CD4-positive, alpha-beta T cell (primary cell): ENCODE results near the gene EIF4B. TPM values are rescaled to one million over a fixed set of nuclear protein-coding genes. Genes with fewer than 3 reads are reported as not detected.
A peak's percentile ranks its signal among the peaks of the same experiment; 100 is the strongest.

Experiments
- ATAC-seq: fragments of 200-7000 bp; cut with Tn5 transposase; one replicate; pipeline ENCODE4 v1.10.0; 2022; ENCODE audit warnings: mild to moderate bottlenecking; ENCODE audit not compliant: poor library complexity
- CTCF ChIA-PET: fragments of 350-600 bp; sonication (Branson Sonifier 250); formaldehyde crosslinking; loops from one replicate; lab custom pipeline; 2021; ENCODE audit warnings: antibody characterized with exemption, inconsistent platforms; lab: Charles Lee
- POLR2A ChIA-PET: fragments of 350-600 bp; sonication (Branson Sonifier 250); formaldehyde crosslinking; loops from one replicate; lab custom pipeline; 2021; ENCODE audit warnings: antibody characterized with exemption, inconsistent platforms; lab: Charles Lee
- DNase-seq, 14 experiments: peaks; one replicate each; pipeline ENCODE4 v3.0.0-alpha.2; 2013 to 2020; ENCODE audit warnings: mixed read lengths in 2 of 14
- H3K27ac ChIP-seq, 2 donors: one replicate each; pipeline versions ENCODE4 v1.5.1 to v1.7.0; 2013; ENCODE audit warnings: low read length in 2 of 2, low read depth in 1 of 2, mild to moderate bottlenecking in 1 of 2
- H3K27me3 ChIP-seq, 2 experiments: 1 replicate in 1 of 2; 2 replicates in 1 of 2; pipeline versions ENCODE4 v1.6.1 to v1.7.0; 2013; ENCODE audit warnings: low read length in 2 of 2, control low read depth in 1 of 2, mild to moderate bottlenecking in 1 of 2, moderate library complexity in 1 of 2; ENCODE audit not compliant: insufficient read depth in 2 of 2, control insufficient read depth in 1 of 2
- H3K36me3 ChIP-seq: one replicate; pipeline ENCODE4 v1.6.1; 2013; ENCODE audit warnings: low read length, control low read depth; ENCODE audit not compliant: insufficient read depth
- H3K4me1 ChIP-seq: one replicate; pipeline ENCODE4 v1.6.1; 2013; ENCODE audit warnings: low read length, control low read depth; ENCODE audit not compliant: insufficient read depth
- H3K4me3 ChIP-seq: one replicate; pipeline ENCODE4 v1.5.1; 2013; ENCODE audit warnings: mild to moderate bottlenecking, low read length, moderate library complexity
- H3K9me3 ChIP-seq, 2 experiments: 1 replicate in 1 of 2; 2 replicates in 1 of 2; pipeline versions ENCODE4 v1.6.1 to v1.7.0; 2013; ENCODE audit warnings: low read length in 2 of 2, mild to moderate bottlenecking in 2 of 2, control low read depth in 1 of 2, moderate library complexity in 1 of 2; ENCODE audit not compliant: control insufficient read depth in 1 of 2, insufficient read depth in 1 of 2
- H3K27ac Mint-ChIP-seq: one replicate; pipeline ENCODE4 v1.8.0; 2020; ENCODE audit warnings: mixed read lengths
- H3K27me3 Mint-ChIP-seq: one replicate; pipeline ENCODE4 v1.8.0; 2021; ENCODE audit warnings: mixed read lengths
- H3K36me3 Mint-ChIP-seq: one replicate; pipeline ENCODE4 v1.8.0; 2021; ENCODE audit warnings: low read depth, mixed read lengths
- H3K4me1 Mint-ChIP-seq: one replicate; pipeline ENCODE4 v1.8.0; 2021; ENCODE audit warnings: low read depth, mixed read lengths
- H3K4me3 Mint-ChIP-seq: one replicate; pipeline ENCODE4 v1.8.0; 2020; ENCODE audit warnings: mild to moderate bottlenecking, mixed read lengths
- H3K9me3 Mint-ChIP-seq: one replicate; pipeline ENCODE4 v1.8.0; 2020; ENCODE audit warnings: mixed read lengths
- intact Hi-C, 2 experiments: fragments of 100-400 bp; cut with DNase I in 1 of 2; cut with micrococcal nuclease in 1 of 2; formaldehyde crosslinking; loops; one replicate each; pipeline versions ENCODE4 v1.15.1 to v1.9.0; 2023 to 2025; cut with DNase I, micrococcal nuclease
- total RNA-seq, 174 experiments: library from RNA in 2 of 174; stranded (reverse) in 2 of 174; gene quantifications; one replicate each; pipeline ENCODE4 v1.2.3 and lab custom pipeline; 2021 to 2026
- TF ChIP-seq, protein P1 (sequence below): fragments of 200-600 bp; IDR thresholded peaks from one replicate; pipeline ENCODE4 v1.8.0; 2022; ENCODE audit warnings: antibody characterized with exemption, mild to moderate bottlenecking

The EIF4B gene
- total RNA-seq, 2 experiments from 2014 or later = 794 to 806 TPM

DNA sequence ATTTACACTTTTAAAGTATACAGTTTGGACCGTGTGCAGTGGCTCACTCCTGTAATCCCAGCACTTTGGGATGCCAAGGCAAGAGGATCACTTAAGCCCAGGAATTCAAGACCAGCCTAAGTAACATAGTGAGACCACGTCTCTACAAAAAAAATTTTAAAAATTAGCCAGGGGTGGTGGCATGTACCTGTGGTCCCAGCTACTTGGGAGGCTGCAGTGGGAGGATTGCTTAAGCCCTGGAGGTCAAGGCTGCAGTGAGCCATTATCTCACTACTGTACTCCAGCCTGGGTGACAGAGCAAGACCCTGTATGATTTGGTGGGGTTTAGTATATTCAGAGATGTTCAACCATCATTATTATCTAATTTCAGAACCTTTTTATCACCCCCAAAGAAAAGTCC, 4.7 kb downstream of the EIF4B start:
- Histone ChIP-seq H3K27me3 (no peaks in the 10 kb centered on the region), H3K4me3 (no peak overlapping the region), H3K9me3 (no peaks in the 10 kb centered on the region), H3K4me1 (peaks cover 57% of the 10 kb centered on the region), H3K27ac (no peak overlapping the region), H3K36me3 (peaks cover 32% of the 10 kb centered on the region)
- peaks cover 70% of the 10 kb centered on the region for H3K36me3 Mint-ChIP-seq
- intact Hi-C loops = no loop called here
- ChIA-PET CTCF (no interaction called here), POLR2A (no interaction called here)
- H3K27ac Mint-ChIP-seq = peak overlapping the region; percentile 63
- no peak for DNase-seq
- no peak overlapping the region for H3K4me3 Mint-ChIP-seq
- no peak for ATAC-seq
- H3K9me3 Mint-ChIP-seq = no peaks in the 10 kb centered on the region
- TF ChIP-seq, protein P1, sequence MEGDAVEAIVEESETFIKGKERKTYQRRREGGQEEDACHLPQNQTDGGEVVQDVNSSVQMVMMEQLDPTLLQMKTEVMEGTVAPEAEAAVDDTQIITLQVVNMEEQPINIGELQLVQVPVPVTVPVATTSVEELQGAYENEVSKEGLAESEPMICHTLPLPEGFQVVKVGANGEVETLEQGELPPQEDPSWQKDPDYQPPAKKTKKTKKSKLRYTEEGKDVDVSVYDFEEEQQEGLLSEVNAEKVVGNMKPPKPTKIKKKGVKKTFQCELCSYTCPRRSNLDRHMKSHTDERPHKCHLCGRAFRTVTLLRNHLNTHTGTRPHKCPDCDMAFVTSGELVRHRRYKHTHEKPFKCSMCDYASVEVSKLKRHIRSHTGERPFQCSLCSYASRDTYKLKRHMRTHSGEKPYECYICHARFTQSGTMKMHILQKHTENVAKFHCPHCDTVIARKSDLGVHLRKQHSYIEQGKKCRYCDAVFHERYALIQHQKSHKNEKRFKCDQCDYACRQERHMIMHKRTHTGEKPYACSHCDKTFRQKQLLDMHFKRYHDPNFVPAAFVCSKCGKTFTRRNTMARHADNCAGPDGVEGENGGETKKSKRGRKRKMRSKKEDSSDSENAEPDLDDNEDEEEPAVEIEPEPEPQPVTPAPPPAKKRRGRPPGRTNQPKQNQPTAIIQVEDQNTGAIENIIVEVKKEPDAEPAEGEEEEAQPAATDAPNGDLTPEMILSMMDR = no peak
- peaks cover 76% of the 10 kb centered on the region for H3K4me1 Mint-ChIP-seq
- H3K27me3 Mint-ChIP-seq = no peaks in the 10 kb centered on the region

DNA sequence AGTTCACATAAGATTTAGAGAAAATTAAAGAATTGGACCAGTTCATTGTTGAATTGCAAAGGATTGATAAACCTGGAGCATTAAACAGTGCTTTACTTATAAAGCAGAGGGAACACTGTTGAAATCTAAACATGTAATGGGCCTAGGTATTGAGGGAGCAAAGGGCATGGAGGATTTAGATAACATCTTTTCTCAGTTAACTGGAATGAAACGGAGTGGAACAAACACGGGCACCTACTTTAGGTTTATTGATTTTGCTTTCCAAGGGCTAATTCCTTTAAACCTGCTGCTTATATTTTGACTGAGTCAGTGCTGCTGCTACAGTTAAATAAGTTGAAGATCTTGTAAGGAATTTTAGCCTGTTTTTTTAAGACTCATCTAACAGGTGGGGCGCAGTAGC, 5.6 kb downstream of the EIF4B start:
- Histone ChIP-seq H3K27ac (no peak overlapping the region), H3K27me3 (no peaks in the 10 kb centered on the region), H3K4me1 (peaks cover 54% of the 10 kb centered on the region), H3K4me3 (no peak overlapping the region), H3K36me3 (peaks cover 40% of the 10 kb centered on the region), H3K9me3 (no peaks in the 10 kb centered on the region)
- intact Hi-C loops = no loop called here
- TF ChIP-seq, protein P1 = no peak
- H3K4me3 Mint-ChIP-seq = no peak overlapping the region
- no peaks in the 10 kb centered on the region for H3K9me3 Mint-ChIP-seq
- peak overlapping the region; percentile 63 for H3K27ac Mint-ChIP-seq
- no peak for DNase-seq
- no peak for ATAC-seq
- H3K4me1 Mint-ChIP-seq = peaks cover 71% of the 10 kb centered on the region
- ChIA-PET POLR2A (no interaction called here), CTCF (no interaction called here)
- no peaks in the 10 kb centered on the region for H3K27me3 Mint-ChIP-seq
- H3K36me3 Mint-ChIP-seq = peaks cover 71% of the 10 kb centered on the region

DNA sequence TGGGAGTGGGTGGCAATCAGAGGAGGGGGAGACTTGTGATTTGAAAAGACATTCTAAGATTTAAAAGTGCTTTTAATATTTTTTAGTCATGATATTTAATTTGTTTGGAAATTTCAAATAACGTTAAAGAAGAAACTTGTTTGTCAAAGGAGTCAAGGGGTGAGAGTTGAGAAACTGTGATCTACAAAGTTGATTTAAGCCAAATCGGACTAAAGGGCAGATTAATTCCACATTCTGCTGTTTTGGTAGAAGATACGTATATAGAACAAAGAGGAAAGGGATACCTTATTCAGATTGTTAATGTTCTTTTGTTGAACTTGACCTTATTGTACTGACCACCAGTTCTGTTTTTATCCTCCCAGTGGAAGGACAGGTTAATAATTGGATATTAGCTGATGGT, 6.7 kb downstream of the EIF4B start:
- H3K4me1 Mint-ChIP-seq = peaks cover 61% of the 10 kb centered on the region
- no peak overlapping the region for H3K4me3 Mint-ChIP-seq
- peak overlapping the region; percentile 34 for H3K27ac Mint-ChIP-seq
- POLR2A ChIA-PET = interaction anchor here (0.6 kb wide), 1 partner anchor 8 kb away, joined by 3 read pairs; no protein-coding TSS in a partner anchor
- peaks cover 50% of the 10 kb centered on the region for H3K36me3 ChIP-seq
- CTCF ChIA-PET = no interaction called here
- H3K27me3 ChIP-seq = no peaks in the 10 kb centered on the region
- peaks cover 44% of the 10 kb centered on the region for H3K4me1 ChIP-seq
- no peak for ATAC-seq
- no peaks in the 10 kb centered on the region for H3K27me3 Mint-ChIP-seq
- H3K9me3 Mint-ChIP-seq = no peaks in the 10 kb centered on the region
- no peaks in the 10 kb centered on the region for H3K9me3 ChIP-seq
- H3K4me3 ChIP-seq = no peak overlapping the region
- DNase-seq = no peak
- intact Hi-C loops = no loop called here
- TF ChIP-seq, protein P1 = no peak
- peaks cover 75% of the 10 kb centered on the region for H3K36me3 Mint-ChIP-seq
- H3K27ac ChIP-seq = no peak overlapping the region
